ENCODE data around the gene SPACA7.

GRCh38 chr13:112469071-112469745, 93.1 kb downstream of the SPACA7 start:
- TF ChIP-seq CTCF (IDR thresholded peaks at IDR 0.05) (no peak), POLR2A (IDR thresholded peaks at IDR 0.05) (no peak), POLR2AphosphoS5 (IDR thresholded peaks at IDR 0.05) (no peak)
